ENCODE data around the gene TEX54.

GRCh38 chr11:62854825-62855570 lies 22.4 kb upstream of the TEX54 start:
- TF ChIP-seq POLR2A (IDR thresholded peaks at IDR 0.05; ENCODE audit: low read depth, low read length) (no peak), POLR2AphosphoS5 (IDR thresholded peaks at IDR 0.05; ENCODE audit: low read depth, low read length) (no peak), TAF1 (IDR thresholded peaks at IDR 0.05; ENCODE audit: borderline replicate concordance, low read depth, low read length) (no peak)

Data from GM12892 (cell line).